COR-L47 (cell line): ENCODE results near the gene SH3RF2.

ENCODE experiments used
- DNase-seq: peaks from one replicate; lab custom pipeline; 2025; lab: John Stamatoyannopoulos, UW

Gene SH3RF2

GRCh38 chr5:146048994-146049703 lies 112.8 kb downstream of the SH3RF2 start:
- peak; percentile 45 for DNase-seq

- DNase-seq: no peak
Observed at GRCh38 chr5:146049704-146050026, 113.3 kb downstream of the SH3RF2 start.

DNA sequence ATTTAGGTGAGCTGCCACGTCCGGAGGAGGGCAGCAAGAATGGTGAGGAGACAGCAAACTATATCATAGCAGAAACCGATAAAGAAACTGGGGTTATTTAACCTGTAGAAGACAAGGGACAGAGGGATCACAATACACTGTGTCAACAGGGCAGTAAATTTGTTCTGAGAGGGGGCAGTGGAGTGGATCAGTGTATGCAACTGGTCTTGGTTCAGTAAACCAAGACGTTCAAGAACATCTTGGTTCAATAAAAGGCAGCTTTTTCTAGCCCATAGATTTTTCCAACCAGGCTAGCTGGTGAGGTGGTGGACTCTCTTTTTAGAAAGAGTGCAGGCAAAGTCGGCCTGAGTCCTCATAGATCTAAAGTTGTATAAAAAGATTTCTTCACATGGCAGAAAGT lies 113.7 kb downstream of the SH3RF2 start:
- no peak for DNase-seq

GRCh38 chr5:146051678-146052077 lies 115.3 kb downstream of the SH3RF2 start:
- no peak for DNase-seq

DNA sequence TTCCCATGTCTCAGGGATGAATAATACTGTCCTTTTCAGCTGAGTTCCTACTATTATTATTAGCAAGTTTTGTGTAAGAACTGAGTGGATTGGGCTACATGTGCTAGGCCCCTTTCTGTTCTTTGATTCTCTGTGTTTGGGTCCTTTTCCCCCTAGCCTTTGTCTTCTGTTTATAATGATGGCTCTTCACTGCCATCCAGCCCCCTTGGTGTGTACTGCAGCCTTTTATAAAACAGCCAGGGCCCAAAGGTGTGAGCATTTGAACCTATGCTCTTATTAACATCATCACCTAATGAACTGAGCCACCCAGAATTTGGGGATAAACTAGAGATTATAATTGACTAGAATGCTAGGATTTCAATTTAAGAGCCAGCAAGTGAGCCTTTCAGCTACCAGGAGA lies 116.4 kb downstream of the SH3RF2 start:
- no peak for DNase-seq

GRCh38 chr5:146055432-146055831 lies 119.1 kb downstream of the SH3RF2 start:
- DNase-seq: no peak

- DNase-seq: no peak
Observed at GRCh38 chr5:146059460-146060220, 123.3 kb downstream of the SH3RF2 start.

GRCh38 chr5:146060221-146060585 lies 123.8 kb downstream of the SH3RF2 start:
- no peak for DNase-seq

- DNase-seq: no peak
Observed at GRCh38 chr5:146066968-146067367, 130.6 kb downstream of the SH3RF2 start.

DNA sequence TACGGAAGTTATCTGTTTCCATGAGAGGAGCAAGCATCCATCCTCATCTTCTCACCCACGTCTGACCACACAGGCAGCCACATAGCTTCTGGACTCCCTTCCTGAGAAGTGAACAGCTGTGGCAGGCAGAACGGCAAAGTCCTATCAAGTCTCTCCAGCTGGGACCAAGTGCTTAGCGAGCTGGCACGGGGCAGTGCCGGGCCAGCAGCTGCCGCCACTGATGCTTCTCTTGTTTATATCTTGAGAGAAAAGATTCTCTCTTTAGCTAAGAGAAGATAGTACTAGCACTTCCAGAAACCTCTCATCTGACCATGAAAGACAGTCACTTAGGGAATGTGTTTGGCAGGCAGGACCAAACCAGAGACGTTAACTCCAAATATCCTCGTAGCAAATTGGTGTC lies 131.8 kb downstream of the SH3RF2 start:
- DNase-seq: no peak

GRCh38 chr5:146068977-146069779 lies 132.8 kb downstream of the SH3RF2 start:
- DNase-seq: no peak

- no peak for DNase-seq
Observed at GRCh38 chr5:146069780-146070099, 133.4 kb downstream of the SH3RF2 start.

GRCh38 chr5:146070746-146071145 lies 134.4 kb downstream of the SH3RF2 start:
- DNase-seq: no peak

- DNase-seq: no peak
Observed at GRCh38 chr5:146071171-146071570, 134.8 kb downstream of the SH3RF2 start.

DNA sequence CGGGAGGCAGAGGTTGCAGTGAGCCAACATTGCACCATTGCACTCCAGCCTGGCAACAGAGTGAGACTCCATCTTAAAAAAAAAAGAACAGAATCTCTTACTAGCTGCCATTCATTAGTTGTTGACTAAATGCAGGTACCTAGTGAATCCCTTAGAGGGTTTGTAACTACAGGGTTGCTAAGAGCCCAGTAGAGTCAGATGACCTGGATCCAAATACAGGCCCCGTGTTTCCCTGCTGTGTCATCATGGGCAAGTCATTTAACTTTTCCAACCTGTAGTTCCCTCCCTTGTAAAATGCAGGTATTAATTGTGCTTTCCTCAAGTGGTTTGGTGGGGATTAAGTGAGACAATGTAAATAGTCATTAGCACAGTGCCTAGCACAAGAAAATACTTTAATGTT lies 136.2 kb downstream of the SH3RF2 start:
- DNase-seq: peak; percentile 32

- peak; percentile 32 for DNase-seq
Observed at GRCh38 chr5:146073239-146073900, 137.0 kb downstream of the SH3RF2 start.

GRCh38 chr5:146076028-146076427 lies 139.7 kb downstream of the SH3RF2 start:
- DNase-seq: no peak

DNA sequence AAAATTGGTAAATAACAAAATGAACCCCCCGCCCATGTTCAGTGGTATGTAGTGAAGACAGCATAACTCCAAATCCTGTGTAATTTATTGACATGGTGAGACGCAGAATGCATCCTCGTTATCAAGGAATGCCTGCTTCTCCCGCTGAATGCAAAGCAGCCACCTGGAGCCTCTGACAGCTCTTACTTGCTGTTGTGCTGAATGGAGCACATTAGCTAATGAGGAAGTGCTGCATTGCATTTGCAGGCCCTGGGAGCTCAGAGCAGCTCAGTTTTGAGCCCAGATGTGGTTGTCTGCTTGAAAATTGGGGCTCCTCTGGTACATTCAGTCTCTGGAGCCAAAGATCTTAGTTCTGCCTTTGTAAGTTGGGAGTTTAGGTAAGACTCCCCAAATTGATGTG lies 140.1 kb downstream of the SH3RF2 start:
- no peak for DNase-seq

DNA sequence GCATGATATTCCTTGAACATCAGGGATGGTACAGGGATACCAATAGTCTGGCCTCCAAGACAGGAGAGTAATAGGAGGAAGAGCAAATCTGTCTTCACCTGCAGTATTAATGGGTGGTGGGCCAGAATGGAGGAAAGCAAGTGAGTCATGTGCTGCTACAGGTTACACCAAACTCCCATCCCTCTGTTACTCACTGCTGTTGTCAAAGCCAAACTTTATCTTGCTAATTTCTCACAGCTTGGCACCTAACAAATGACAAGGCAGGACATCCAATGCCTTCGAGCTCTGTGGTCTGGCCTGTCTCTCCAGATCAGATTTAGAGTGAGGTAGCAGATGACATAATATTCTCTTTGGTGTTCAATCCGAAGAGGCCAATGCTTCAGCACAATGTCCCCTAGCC lies 142.2 kb downstream of the SH3RF2 start:
- no peak for DNase-seq

DNA sequence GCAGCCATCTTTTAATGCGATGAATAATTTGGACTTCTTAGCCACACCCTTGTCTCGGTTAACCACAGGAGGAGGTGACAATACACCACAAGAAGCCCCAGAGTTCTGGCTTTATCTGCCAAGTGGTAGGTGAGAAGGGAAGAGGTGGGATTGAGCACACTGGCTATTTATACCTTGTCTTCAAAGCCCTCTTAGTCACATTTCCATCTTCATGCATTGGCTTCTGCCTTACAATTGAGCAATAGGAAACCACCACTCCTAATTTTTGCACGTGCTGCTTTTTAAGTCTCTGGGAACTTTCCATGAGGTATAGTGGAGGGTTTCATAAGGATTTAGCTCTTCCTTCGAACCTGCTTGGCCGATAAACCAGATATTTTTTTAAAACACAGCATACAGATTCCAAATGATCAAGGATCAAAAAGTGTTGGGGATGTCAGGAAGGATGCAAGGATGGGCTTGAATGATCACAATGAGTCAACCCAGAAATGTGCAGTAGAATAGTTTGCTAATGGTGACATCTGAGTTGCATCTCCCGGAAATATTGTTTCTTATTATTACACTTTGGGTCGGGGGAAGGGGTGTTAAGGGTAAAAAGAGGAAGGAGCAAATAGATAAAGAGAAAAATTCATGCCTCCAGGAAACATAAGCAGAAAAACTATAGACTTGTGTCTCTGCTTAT lies 143.5 kb downstream of the SH3RF2 start:
- DNase-seq: no peak

- DNase-seq: no peak
Observed at GRCh38 chr5:146081556-146081955, 145.2 kb downstream of the SH3RF2 start.

- DNase-seq: no peak
Observed at GRCh38 chr5:146082798-146083197, 146.4 kb downstream of the SH3RF2 start.
